HG03139 (cell line): ENCODE measurements around the gene FIGNL1.
A peak's percentile ranks its signal among the peaks of the same experiment; 100 is the strongest.

Experiments
- ATAC-seq: cut with Tn5 transposase; IDR thresholded peaks from one replicate; pipeline ENCODE4 v1.9.1; 2021; ENCODE audit not compliant: unreplicated experiment

FIGNL1 gene

GRCh38 chr7:50449881-50450589, at the start of gene FIGNL1:
Gene FIGNL1 (minus strand): TSS chr7:50450350. CDS start chr7:50447287, 3,063 bp downstream.
- ATAC-seq, result peak; percentile 79

GRCh38 chr7:50499092-50499491, 48.9 kb upstream of the FIGNL1 start:
- no peak for ATAC-seq

GRCh38 chr7:50497968-50498367, 47.8 kb upstream of the FIGNL1 start:
- no peak for ATAC-seq

- ATAC-seq, result no peak
These were observed 47.0 kb upstream of the FIGNL1 start for GRCh38 chr7:50497068-50497642.

- ATAC-seq, result no peak
These were observed 46.4 kb upstream of the FIGNL1 start for GRCh38 chr7:50496569-50496968.

- no peak for ATAC-seq
These were observed 45.6 kb upstream of the FIGNL1 start for GRCh38 chr7:50495746-50496145.

- no peak for ATAC-seq
These were observed 42.8 kb upstream of the FIGNL1 start for GRCh38 chr7:50492770-50493519.

- no peak for ATAC-seq
These were observed 41.8 kb upstream of the FIGNL1 start for GRCh38 chr7:50491943-50492342.

- no peak for ATAC-seq
These were observed 41.1 kb upstream of the FIGNL1 start for GRCh38 chr7:50491209-50491608.

GRCh38 chr7:50488379-50488778, 38.2 kb upstream of the FIGNL1 start:
- ATAC-seq, result no peak

GRCh38 chr7:50486512-50486911, 36.4 kb upstream of the FIGNL1 start:
- ATAC-seq, result no peak

GRCh38 chr7:50481867-50482266, 31.7 kb upstream of the FIGNL1 start:
- ATAC-seq, result no peak

- no peak for ATAC-seq
These were observed 30.6 kb upstream of the FIGNL1 start for GRCh38 chr7:50480797-50481196.

GRCh38 chr7:50479743-50480517, 29.8 kb upstream of the FIGNL1 start:
- no peak for ATAC-seq

- no peak for ATAC-seq
These were observed 27.5 kb upstream of the FIGNL1 start for GRCh38 chr7:50477640-50478039.

GRCh38 chr7:50476953-50477625, 26.9 kb upstream of the FIGNL1 start:
- no peak for ATAC-seq

- ATAC-seq, result no peak
These were observed 25.2 kb upstream of the FIGNL1 start for GRCh38 chr7:50475340-50475739.

GRCh38 chr7:50474382-50475160, 24.4 kb upstream of the FIGNL1 start:
- no peak for ATAC-seq

GRCh38 chr7:50473531-50473930, 23.4 kb upstream of the FIGNL1 start:
- no peak for ATAC-seq

GRCh38 chr7:50472427-50472826, 22.3 kb upstream of the FIGNL1 start:
- ATAC-seq, result no peak
